ENCODE data around the gene HLA-DRA. TPM values are rescaled to one million over a fixed set of nuclear protein-coding genes. Genes with fewer than 3 reads are reported as not detected.
A peak's percentile ranks its signal among the peaks of the same experiment; 100 is the strongest.

Gene HLA-DRA
- total RNA-seq: 100 to 1,000 TPM; 101 to 151 (median 113) TPM
- polyA plus RNA-seq: 1,000 to 10,000 TPM in 1 of 3 donors, 100 to 1,000 TPM in 2; 137 to 1,090 (median 722) TPM

DNA sequence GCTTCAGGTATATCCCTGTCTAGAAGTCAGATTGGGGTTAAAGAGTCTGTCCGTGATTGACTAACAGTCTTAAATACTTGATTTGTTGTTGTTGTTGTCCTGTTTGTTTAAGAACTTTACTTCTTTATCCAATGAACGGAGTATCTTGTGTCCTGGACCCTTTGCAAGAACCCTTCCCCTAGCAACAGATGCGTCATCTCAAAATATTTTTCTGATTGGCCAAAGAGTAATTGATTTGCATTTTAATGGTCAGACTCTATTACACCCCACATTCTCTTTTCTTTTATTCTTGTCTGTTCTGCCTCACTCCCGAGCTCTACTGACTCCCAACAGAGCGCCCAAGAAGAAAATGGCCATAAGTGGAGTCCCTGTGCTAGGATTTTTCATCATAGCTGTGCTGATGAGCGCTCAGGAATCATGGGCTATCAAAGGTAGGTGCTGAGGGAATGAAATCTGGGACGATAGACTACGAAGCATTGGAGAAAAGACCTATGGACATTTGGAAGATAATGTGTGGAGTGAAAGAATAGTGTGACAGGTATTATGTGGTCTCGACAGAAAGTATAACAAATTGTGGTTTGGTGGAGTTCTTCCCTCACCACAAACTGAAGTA lies at the start of gene HLA-DRA:
TSS of gene HLA-DRA (plus strand) at position 286 of the 613 bp plus-strand sequence. CDS start at position 350, 64 bp downstream.
- 20 to 21% methylated on average over 9 of the region's 9 CpGs for WGBS, 2 donors
- no peaks in the 10 kb centered on the region for H3K36me3 ChIP-seq
- H3K9me3 ChIP-seq: no peaks in the 10 kb centered on the region
- no peaks in the 10 kb centered on the region for H3K4me1 ChIP-seq
- DNase-seq: no peak
- H3K27me3 ChIP-seq: no peaks in the 10 kb centered on the region
- intact Hi-C loops (cut with DNase I): no loop called here
- peak in 1 of 2 donors; percentile 25 for TF ChIP-seq POLR2A (IDR thresholded peaks at IDR 0.05)
- TF ChIP-seq CTCF (IDR thresholded peaks at IDR 0.05): no peak
- TF ChIP-seq POLR2AphosphoS5 (IDR thresholded peaks at IDR 0.05): peak; percentile 24 to 70 (median 64)
- TF ChIP-seq EP300 (IDR thresholded peaks at IDR 0.05): no peak
- peak within 1 kb of the TSS; percentile 18 to 44 (median 25) for H3K4me3 ChIP-seq
- peak within 1 kb of the TSS; percentile 7 to 69 (median 44) for H3K27ac ChIP-seq

- no peaks in the 10 kb centered on the region for H3K36me3 ChIP-seq
- DNase-seq: no peak
- no peak overlapping the region for H3K27ac ChIP-seq
- no peaks in the 10 kb centered on the region for H3K4me1 ChIP-seq
- 93 to 94% methylated on average over 6 of the region's 6 CpGs for WGBS, 2 donors
- H3K27me3 ChIP-seq: no peaks in the 10 kb centered on the region
- no peak overlapping the region for H3K4me3 ChIP-seq
- TF ChIP-seq EP300 (IDR thresholded peaks at IDR 0.05) (no peak), POLR2A (IDR thresholded peaks at IDR 0.05) (no peak), POLR2AphosphoS5 (IDR thresholded peaks at IDR 0.05) (no peak), CTCF (IDR thresholded peaks at IDR 0.05) (no peak)
- H3K9me3 ChIP-seq: no peaks in the 10 kb centered on the region
- intact Hi-C loops (cut with DNase I): no loop called here
Measured at GRCh38 chr6:32391505-32391904, 48.2 kb upstream of the HLA-DRA start.

- no peaks in the 10 kb centered on the region for H3K9me3 ChIP-seq
- peak in 2 of 4 donors; percentile 29 to 37 for TF ChIP-seq POLR2AphosphoS5 (IDR thresholded peaks at IDR 0.05)
- no peak for TF ChIP-seq CTCF (IDR thresholded peaks at IDR 0.05)
- peak in 1 of 4 donors; percentile 20 for TF ChIP-seq EP300 (IDR thresholded peaks at IDR 0.05)
- TF ChIP-seq POLR2A (IDR thresholded peaks at IDR 0.05): no peak
- 71 to 78% methylated on average over 7 of the region's 7 CpGs for WGBS, 2 donors
- no peaks in the 10 kb centered on the region for H3K4me1 ChIP-seq
- no peak overlapping the region for H3K4me3 ChIP-seq
- no peak for DNase-seq
- no peaks in the 10 kb centered on the region for H3K27me3 ChIP-seq
- intact Hi-C loops (cut with DNase I): no loop called here
- peak overlapping the region in 1 of 4 donors; percentile 11 for H3K27ac ChIP-seq
- H3K36me3 ChIP-seq: no peaks in the 10 kb centered on the region
Measured at GRCh38 chr6:32393665-32394420, 45.8 kb upstream of the HLA-DRA start.

DNA sequence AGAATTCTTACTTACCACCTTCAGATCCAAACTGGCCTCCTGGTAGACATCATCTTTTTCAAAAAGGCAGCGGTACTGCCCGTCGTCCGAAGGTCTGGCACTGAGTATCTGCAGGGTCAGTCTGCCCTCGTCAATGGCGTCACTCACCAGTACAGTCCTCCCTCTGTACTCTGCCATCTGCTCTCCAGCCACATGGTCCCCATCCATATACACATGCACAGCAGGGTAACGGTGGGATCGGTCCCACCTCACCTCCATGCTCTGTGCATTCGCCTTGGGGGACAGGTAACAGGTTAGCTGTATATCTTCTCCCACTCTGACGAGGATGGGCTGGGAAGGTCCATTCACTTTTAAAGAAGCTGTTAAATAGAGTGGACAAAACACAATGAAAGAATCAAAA lies 43.7 kb upstream of the HLA-DRA start:
- intact Hi-C loops (cut with DNase I): no loop called here
- TF ChIP-seq EP300 (IDR thresholded peaks at IDR 0.05): no peak
- no peak for TF ChIP-seq CTCF (IDR thresholded peaks at IDR 0.05)
- WGBS, 2 donors: 94 to 96% methylated on average over 10 of the region's 10 CpGs
- no peaks in the 10 kb centered on the region for H3K9me3 ChIP-seq
- H3K4me3 ChIP-seq: no peak overlapping the region
- no peaks in the 10 kb centered on the region for H3K4me1 ChIP-seq
- no peak for DNase-seq
- H3K27ac ChIP-seq: no peak overlapping the region
- H3K27me3 ChIP-seq: peaks cover 0 to 3% (median 0%) of the 10 kb centered on the region in 3 donors
- no peaks in the 10 kb centered on the region for H3K36me3 ChIP-seq

All from sigmoid colon (tissue), 7 donors.